ENCODE data around the gene MYL12A. TPM values are rescaled to one million over a fixed set of nuclear protein-coding genes. Genes with fewer than 3 reads are reported as not detected.

Gene MYL12A
- total RNA-seq, 1 experiment from 2014 or later, result 284 TPM

DNA sequence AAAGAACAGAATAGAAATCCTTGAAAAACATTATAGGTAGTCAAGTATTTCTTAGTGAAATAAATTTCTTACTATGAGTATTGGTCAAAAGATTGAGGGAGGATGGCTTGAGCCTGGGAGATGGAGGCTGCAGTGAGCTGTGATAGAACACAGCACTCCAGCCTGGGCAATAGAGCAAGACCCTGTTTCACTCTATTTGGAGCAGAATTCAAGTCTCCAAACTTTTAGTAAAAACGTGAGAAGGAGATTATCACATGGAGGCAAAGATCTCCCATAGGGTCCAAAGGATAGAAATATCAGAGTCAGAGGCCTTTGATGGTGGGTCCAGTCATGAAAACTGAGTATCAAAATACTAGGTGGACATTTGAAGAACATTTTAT, 2.4 kb upstream of the MYL12A start:
- H3K27me3 ChIP-seq (ENCODE audit: insufficient read depth, low read length), result no peaks in the 10 kb centered on the region
- no peak overlapping the region for H3K23ac ChIP-seq (ENCODE audit: insufficient read length, low read depth, low read length)
- no peak overlapping the region for H4K8ac ChIP-seq (replicated peaks; ENCODE audit: insufficient read length, low read depth, low read length)
- no peak for TF ChIP-seq CTCF (conservative IDR thresholded peaks at IDR 0.05)
- no CpG with 5 or more reads among the region's 1 CpG for WGBS (ENCODE audit: extremely low coverage, insufficient read length, low lambda C conversion rate)
- no peak overlapping the region for H4K91ac ChIP-seq (ENCODE audit: insufficient read length, low read depth, low read length)
- no peak overlapping the region for H2AK5ac ChIP-seq (ENCODE audit: insufficient read length, low read length)
- no peak overlapping the region for H3K56ac ChIP-seq (ENCODE audit: insufficient read length, low read depth, low read length)
- no peak overlapping the region for H2BK20ac ChIP-seq (ENCODE audit: low read depth, low read length, poor library complexity, severe bottlenecking)
- H3T11ph ChIP-seq (ENCODE audit: low read length), result no peak overlapping the region
- Mint-ChIP-seq H3K27me3 (ENCODE audit: low read depth) (no peaks in the 10 kb centered on the region), H3K9me3 (peaks cover 27% of the 10 kb centered on the region in 2 experiments), H3K4me3 (peak overlapping the region in 1 of 2 experiments; percentile 91; a peak in 2 of 5 replicates), H3K4me1 (peaks cover 21% of the 10 kb centered on the region in 2 experiments), H3K27ac (no peak overlapping the region), H3K36me3 (ENCODE audit: insufficient read depth in 1 of 3, low read depth in 3 of 3) (peaks cover 22 to 29% (median 29%) of the 10 kb centered on the region in 3 experiments; a peak in 6 of 7 replicates)
- no peak overlapping the region for H3K18ac ChIP-seq (ENCODE audit: insufficient read length, low read depth, low read length)
- H4K5ac ChIP-seq (ENCODE audit: insufficient read length, low read depth, low read length), result no peak overlapping the region
- DNase-seq, result no peak
- H3K4ac ChIP-seq (ENCODE audit: low read depth, low read length), result no peak overlapping the region
- H2BK12ac ChIP-seq (ENCODE audit: insufficient read length, low read depth, low read length), result no peak overlapping the region
- peaks cover 10% of the 10 kb centered on the region for H3K23me2 ChIP-seq (ENCODE audit: insufficient read length, low read depth, low read length, poor library complexity, severe bottlenecking)
- no peak overlapping the region for H2BK15ac ChIP-seq (ENCODE audit: low read depth, low read length)
- H2BK120ac ChIP-seq (ENCODE audit: low read depth, low read length, poor library complexity, severe bottlenecking), result no peak overlapping the region
- H2AFZ ChIP-seq (ENCODE audit: low read length), result no peak overlapping the region
- no peak overlapping the region for H2BK5ac ChIP-seq (ENCODE audit: insufficient read length, low read length)
- no peak overlapping the region for H3K14ac ChIP-seq (ENCODE audit: insufficient read depth, low read length)
- no peaks in the 10 kb centered on the region for H3K4me1 ChIP-seq (ENCODE audit: insufficient read depth, low read length)
- H3K27ac ChIP-seq (ENCODE audit: insufficient read length, low read depth, low read length), result no peak overlapping the region
- no peaks in the 10 kb centered on the region for H3K79me1 ChIP-seq (ENCODE audit: insufficient read depth, low read depth, low read length, poor library complexity, severe bottlenecking)
- no peaks in the 10 kb centered on the region for H3K9me3 ChIP-seq (ENCODE audit: control insufficient read depth, low read depth, low read length)
- peak overlapping the region; percentile 60 for H3K4me2 ChIP-seq (ENCODE audit: insufficient read depth, insufficient read length, low read length)
- H3K79me2 ChIP-seq (ENCODE audit: insufficient read depth, low read length), result peaks cover 15% of the 10 kb centered on the region; the same call in 1 of the 2 replicates
- H4K20me1 ChIP-seq (ENCODE audit: control insufficient read depth, insufficient read depth, insufficient read length), result no peaks in the 10 kb centered on the region
- H3K9ac ChIP-seq (ENCODE audit: extremely low read depth, insufficient read length, low read length), result no peak overlapping the region
